HG03135 (cell line): ENCODE measurements around the gene SLC29A3.

ENCODE experiments used
- ATAC-seq: cut with Tn5 transposase; IDR thresholded peaks from one replicate; pipeline ENCODE4 v1.9.1; 2021; ENCODE audit warnings: mild to moderate bottlenecking, moderate library complexity; ENCODE audit not compliant: unreplicated experiment

The SLC29A3 gene

DNA sequence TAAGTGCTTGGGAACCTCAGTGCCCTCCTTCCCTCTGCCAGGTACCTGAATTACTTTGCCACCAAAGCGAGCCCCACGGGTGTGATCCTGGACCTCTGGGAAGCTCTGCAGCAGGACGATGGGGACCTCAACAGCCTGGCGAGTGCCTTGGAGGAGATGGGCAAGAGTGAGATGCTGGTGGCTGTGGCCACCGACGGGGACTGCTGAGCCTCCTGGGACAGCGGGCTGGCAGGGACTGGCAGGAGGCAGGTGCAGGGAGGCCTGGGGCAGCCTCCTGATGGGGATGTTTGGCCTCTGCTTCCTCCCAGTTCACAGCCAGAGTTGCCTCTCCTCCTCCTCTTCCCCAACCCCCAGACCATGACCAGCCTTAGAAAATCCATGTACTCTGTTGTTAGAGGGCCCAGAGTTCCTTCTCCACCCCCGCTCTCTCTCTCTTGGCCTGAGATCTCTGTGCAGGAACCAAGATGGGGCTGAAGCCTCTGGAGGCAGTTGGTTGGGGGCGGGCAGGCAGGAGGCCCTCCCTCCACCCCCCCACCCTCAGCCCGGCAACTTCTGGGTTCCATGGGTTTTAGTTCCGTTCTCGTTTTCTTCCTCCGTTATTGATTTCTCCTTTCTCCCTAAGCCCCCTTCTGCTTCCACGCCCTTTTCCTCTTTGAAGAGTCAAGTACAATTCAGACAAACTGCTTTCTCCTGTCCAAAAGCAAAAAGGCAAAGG lies 19.8 kb upstream of the SLC29A3 start:
- no peak for ATAC-seq

DNA sequence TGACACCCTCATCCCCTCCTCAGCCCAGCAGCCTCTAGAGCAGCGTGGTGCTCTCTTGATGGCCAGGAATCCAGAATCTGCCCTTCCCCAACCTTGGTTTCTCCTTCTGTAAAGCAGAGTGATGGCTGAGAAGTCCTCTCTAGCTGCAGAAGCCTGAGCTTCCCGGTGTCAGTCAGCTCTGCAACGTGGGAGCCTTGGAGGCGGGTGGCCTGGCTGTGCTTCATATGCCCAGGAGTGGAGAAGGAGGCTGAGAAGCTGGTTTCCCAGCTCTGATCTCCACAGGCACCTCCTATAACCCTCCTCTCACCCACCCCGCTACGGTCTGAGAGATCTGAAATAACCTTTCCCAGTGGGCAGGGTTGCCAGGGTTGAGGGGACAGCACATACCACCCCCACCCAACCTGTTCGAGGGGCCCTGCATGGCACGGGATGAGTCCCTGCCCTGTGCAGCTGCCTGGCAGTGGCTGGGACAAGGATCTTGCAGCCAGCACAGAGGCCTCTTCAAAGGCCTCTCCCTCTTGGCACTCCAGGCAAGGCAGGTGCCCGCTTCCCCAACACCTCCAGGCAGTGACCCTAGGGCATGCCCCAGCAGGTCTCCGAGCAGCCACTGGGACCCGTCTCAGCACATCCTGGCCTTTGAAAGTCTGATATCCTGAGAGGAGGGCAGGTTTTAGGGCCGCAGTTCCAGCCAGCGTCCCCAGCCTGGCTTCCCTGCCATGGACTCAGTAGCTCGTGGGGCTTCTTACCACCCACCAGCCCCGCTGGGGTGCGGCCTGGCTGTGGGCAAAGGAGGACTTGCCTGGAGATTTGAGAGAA lies 18.3 kb upstream of the SLC29A3 start:
- ATAC-seq, result no peak

DNA sequence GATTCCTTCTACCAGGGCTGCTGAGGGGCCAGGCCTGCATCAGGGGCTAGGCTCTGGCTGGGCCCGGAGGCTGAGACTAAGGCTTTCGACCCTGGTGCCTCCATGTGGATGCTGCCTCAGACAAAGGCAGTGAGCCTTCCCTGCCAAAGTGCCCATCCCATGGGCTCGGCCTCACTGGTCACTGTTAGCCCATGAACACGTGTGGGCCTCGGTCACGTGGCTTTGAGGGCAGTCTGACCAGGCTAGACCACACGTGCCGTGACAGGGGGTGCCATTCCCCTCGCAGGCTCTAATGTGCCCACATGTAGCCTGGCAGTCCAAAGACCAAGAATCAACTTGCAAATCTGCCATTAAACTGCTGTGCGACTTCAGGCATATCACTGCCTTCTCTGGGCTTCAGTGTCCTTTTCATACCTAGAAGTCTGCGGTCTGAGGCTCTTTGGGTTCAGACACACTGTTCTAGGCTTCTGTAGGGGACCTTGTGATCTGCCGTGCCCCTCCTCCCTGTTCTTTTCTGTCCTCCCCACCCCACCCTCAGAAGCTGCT lies 17.6 kb upstream of the SLC29A3 start:
- ATAC-seq, result no peak

DNA sequence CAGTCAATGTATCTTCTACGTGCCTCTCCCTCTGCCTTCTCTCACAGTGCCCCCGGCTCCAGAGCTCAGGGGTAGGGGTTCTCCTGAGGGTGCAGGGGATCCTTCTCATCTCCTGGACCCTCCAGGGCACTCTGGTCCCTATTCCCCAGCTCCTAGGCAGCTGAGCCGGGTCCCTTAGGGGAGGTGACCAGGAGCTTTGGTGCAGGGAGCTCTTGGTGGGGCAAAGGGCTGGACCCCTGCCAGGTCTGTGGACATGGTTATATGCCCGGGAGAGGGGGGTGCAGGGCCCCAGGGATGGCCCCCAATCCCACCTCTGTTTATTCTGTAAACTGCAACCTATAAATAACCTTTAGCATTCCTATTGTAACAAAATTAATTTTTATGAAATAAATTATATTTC lies 16.6 kb upstream of the SLC29A3 start:
- no peak for ATAC-seq

DNA sequence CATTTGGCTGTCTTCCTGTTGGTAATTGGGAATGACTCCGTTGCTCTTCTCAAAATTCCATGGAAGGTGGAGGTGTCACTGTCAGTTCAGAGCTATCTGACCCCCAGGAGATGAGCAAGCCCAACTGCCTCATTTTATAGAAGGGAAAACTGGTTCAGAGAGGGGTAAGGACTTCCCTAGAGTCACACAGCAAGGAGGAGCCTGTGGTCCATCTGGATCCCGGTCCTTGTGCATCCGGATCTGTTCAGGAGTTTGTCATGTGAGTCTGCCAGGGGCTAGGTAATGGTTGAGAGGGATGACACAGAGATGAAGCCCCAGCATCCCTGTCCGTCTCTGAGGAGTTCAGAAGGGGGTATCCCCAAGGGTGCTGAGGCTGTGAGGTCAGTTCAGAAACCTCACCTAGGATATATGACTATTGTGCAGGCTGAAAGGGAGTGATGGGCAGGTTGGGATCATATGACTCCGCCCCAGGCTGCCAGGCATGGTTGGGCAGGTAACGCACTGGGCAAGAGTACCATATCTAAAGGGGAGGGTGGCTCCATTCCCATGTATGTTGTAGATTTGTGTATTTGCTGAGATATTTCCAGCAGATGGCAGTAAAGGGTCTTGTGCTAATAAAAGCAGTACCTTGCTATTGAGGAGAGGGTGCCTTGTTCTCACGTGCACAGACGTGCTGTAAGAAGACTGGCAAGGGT lies 16.0 kb upstream of the SLC29A3 start:
- ATAC-seq, result no peak

DNA sequence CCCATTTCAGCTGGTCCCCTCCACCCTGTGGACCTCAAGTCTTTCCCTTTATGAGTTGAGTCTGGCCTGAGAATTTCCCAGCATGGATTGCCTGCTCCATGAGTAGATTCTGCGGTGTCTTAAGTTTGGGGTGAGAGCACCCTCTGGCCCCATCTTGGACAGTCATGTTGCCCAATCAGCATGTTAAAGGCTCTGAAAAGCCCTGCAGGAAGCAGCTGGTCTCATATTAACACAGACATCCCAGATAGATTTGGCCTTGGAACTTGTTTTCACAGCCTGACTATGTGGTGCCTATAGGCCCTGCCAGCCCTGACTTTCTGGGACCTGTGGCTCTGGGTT lies 15.5 kb upstream of the SLC29A3 start:
- no peak for ATAC-seq

DNA sequence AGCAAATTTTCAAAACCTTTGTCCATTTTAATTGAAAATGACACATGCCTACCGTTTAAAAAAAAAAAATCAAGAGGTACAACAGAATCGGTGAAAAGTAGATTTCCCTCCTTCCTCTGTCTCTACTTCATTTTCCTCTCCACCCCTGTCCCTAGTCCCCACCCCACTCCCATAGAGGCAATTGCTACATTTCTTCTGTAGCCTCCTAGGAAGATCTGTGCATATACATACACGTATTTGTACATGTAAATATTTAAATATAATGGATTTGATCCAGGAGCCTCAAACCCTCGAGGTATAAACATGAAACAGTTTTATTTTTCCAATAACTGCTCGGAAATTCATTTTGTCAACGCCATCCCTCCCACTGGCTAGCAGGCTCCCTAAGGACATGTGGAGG lies 14.1 kb upstream of the SLC29A3 start:
- ATAC-seq, result no peak

DNA sequence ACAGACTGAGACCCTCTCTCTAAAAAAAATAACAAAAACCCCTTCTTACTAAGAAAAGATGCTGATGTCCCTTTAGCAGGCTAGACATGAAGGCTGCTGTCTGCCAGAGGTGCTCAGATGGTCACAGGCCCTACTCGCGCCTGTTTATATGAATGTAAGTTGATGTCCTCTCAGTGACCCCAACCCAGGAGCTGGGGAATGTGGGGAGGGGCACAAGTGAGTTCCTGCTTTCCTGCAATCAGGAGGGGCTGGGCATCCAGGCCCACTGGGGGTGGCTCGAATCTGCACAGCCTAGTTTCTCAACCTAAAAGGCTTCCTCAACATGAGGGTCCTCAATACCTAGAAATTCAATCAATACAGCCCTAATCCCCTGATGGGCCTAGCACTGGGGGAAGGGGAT lies 12.1 kb upstream of the SLC29A3 start:
- ATAC-seq, result no peak

DNA sequence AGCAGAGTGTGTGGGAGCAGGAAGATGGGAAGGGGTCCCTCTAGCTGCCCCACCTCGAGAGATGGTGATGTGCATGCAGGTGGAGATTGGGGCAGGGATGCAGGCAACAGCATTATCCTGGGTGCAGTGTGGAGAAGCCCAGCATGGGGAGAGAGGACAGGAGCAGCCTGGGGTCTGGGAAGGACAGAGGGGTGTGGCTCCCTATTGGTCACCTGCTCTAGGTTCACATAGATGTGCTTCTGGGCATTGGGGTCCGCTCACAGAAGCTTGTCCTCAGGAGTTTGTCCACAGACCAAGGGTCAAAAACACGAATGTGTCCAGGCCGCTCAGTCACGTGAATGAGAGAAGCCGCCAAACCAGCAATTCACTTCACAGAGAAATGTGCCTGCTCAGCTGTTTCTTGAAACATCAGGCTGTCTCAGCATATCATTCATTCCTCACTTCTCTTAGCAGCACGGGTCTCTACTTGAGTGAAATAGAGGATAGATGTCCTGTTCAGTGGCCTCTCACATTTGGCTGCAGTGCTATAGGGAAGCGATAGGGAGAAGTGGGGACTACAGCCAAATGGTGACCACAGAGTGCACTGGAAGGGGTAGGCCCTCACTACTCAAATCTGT lies 11.5 kb upstream of the SLC29A3 start:
- ATAC-seq, result no peak

DNA sequence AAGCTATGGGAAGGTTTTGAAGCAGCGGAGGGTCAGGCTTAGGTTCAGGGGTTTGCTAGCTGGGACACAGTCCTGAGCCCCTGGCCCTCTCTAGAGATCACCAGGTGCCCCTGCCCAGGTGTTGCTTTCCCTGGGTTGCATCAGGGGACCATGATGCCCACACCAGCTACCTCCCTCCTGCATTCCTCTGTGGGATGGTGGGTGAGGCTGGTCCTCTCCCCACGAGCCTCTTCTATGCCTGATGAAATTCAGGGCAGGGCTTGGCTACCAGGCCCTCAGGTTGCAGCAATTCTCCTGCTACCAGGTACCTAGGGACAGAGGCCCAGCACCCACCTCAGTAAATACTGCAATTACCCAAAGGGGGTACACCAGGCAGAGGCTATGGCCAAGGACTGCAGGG lies 10.8 kb upstream of the SLC29A3 start:
- ATAC-seq, result no peak

DNA sequence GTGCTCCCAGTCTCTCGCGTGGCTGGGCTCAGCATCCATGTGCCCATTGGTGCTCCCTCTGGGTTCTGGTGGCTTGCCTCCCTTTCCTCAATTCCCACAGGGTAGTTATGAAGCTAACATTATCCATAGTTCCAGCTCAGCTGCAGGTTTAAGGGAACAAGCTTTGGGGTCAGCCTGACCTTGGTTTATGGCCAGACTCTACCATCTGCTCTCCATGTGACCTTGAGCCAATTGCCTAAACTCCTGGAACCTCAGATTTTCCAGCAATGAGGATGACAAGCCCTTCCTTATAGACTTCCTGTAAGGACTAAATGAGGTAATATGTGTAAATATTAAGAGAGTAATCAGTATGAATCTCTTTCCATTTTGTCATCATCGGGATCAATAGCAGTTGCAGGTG lies 10.1 kb upstream of the SLC29A3 start:
- no peak for ATAC-seq

DNA sequence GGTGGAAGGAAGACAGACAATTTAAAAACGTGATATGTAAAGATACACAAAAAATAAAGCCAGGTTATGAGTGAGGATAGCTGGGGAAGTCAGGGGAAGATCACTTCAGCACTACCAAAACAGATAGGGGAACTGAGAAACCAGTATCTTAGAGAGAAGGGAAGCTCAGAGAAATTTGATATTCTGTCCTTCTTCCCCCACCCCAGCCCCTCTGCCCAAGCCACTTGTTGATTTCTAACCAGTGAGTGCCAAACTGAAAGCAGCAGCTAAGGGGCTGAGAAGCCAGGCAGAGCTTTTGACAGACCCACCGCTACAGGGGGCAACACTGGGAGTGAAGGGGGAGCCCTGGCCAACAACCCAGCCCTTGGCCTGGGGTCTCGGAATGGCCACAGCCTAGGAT lies 9.1 kb upstream of the SLC29A3 start:
- no peak for ATAC-seq

DNA sequence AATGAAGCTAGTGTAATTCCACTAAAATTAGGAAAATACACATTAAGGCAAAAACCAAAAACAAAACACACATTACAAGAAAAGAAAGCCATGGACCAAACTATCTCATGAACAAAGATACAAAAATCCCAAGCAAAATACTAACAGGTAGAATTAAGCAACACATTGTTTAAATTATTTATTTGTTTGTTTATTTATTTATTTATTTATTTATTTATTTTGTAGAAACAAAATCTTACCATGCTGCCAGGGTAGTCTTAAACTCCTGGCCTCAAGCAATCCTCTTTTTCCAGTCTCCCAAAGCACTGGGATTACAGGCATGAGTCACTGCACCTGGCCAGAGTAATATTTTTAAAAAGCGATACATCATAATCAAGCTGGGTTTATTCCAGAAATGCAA lies 6.8 kb upstream of the SLC29A3 start:
- ATAC-seq, result no peak

DNA sequence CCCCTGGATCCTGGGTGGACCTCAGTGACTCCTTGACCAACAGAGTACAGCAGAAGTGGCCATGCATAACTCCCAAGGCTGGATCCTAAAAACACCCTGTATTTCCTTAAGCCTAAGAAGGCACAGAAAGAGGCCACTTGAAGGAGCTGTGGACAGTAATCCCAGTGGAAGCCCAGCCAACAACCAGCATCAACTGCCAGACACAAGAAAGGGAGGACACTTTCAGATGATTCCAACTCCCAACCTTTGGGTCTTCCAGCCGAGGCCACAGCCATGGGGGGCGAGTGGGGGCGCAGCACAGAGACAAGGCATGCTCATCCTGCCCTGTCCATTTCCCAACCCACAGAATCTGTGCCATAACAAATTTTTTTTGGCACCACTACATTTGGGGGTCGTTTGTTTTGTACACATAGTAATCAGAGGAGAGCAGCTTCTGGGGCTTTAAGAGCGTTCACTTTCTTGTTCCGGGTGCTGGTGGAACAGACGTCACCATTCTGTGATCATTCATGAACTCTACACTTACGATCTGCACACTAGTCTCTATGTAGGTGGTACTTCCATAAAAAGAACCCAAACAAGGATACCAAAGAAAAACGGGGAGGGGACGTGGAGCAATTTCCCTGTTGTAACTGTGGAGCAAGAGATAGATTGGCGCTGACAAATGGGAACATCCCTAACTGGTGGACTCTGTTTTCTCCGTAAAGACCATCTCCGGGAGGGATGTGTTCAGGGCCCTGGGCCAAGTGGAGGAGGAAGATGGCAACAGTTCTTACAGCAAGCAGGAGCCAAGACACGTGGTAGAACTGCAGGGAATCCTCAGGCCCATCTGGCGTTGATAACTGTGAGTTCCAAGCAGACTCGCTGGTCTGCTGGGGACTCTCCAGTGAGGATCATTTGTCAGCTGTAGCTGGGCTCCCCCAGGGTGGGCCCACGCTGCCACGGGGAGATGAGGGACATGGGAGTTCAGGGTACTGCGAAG lies 6.0 kb upstream of the SLC29A3 start:
- ATAC-seq, result no peak

DNA sequence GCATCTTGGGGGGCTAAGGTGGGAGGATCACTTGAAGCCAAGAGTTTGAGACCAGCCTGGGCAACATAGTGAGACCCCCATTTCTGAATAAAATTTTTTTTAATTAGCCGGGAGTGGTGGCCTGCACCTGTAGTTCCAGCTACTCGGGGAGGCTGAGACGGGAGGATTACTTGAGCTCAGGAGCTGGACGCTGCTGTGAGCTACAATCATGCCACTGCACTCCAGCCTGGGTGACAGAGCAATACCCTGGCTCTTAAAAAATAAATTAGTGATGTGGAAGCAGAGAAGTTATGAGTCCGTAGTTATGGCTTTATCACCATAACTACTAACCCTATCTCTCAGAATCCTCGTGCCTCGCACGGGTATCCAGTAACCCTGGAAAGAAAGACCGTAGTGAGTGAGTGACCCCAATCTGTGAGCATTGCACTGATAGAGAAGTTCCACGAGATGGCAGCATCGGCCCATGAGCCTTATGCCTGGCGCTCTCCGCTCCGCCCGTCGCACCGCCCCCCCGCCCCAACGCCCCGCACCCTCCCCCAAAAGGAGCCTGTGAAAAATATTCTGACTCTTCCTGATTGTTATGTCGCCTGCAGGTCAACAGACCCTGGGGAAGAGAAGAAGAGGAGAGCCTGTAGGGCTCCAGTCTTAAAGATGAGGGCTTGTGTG lies 4.9 kb upstream of the SLC29A3 start:
- ATAC-seq, result no peak

DNA sequence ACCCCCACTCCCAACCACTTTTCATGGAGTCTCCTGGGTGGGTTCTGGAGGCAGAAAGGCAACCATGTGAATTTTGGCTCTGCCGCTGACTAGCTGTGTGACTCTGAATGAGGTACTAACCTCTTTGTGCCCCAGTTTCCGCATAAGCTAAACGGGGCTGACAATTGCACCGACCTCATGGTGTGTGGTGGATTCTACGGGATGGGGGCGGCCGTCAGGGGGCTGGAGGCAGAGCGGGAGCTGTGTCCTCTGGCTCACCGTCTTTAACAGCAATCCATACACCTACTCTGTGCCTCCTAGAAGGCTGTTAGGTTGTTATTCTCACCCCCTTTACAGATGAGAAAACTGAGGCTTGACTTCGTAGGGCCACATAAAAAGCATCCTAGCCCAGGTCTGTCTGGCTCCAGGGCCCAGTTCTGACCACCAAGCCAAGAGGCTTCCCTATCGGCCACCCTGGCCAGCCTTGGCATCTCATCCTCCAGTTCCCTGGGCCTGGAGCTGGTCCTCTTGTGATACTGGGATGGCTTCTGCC lies 4.3 kb upstream of the SLC29A3 start:
- no peak for ATAC-seq

DNA sequence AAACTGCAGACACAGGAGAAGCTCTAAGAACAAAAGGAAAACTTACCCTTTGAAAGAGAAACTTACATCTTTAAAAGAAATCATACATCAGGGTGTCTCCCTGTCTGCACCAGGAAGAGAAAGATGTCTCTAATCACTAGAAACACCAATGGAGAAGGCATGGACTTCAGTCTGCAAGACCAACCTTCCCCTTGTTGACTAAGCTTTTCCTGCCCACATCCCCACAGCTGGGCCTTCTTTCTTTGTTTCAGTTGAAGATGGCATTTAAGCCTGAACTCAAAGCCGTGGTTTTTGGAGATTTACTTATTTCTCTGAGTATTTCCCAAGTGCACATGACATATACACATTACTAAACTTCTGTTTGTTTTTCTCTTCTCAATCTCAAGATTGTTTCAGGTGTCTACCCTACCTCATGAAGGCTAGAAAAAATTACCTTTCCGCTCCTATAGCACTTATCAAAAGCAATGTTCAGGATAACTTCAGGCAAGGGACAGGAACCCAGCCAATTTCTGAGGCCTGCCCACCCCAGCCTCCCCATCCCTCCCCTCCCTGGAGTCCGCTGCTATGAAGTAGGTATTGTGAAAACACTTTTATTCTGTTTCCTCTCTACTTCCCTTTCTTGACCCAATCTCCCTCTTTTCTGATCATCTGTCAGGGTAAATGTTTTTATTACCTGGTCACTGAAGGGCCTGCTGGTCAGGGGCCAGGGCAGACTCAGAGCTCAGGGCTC lies 2.8 kb upstream of the SLC29A3 start:
- ATAC-seq, result no peak

DNA sequence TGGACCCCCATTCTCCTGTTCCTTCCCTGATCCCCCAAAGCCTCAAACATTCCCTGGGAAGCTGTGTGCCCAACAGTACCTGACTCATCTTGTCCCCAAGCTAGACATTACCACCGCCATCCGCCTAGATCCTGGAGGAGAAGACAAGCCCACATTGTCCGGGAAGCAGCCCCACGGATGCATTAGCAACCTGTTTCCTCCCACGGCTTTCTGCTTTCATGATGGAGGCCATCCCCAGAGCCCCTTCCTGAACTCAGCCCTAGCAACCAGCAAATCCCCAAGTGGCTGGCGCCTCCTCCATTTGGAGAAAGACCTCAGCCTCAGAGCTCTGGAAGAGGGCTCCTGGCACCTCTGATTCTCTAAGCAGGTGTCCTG lies 2.3 kb upstream of the SLC29A3 start:
- ATAC-seq, result no peak

DNA sequence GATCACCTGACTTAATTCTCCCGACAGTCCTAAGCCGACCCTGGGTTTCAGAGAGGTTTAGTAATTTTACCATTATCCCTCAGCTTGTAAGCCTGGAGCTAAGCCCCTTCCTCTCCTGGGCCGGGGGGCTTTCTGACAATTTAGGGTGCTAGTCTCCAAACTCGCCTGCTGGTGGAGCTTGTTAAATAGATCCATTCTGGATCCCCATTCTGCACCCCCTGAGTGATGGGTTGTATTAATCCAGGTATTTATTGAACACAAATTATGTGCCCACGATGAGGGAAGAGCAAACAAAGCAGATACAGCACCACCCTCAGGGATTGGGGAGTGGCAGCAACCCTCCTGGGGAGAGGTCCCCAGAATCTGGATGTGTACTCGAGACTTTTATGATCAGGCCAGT lies 1.3 kb upstream of the SLC29A3 start:
- no peak for ATAC-seq
